Subcutaneous abdominal adipose tissue (tissue), 5 donors: Measurements from ENCODE around the gene COL5A3.
A peak's percentile ranks its signal among the peaks of the same experiment; 100 is the strongest.

Experiments used
- H3K27ac ChIP-seq: one replicate; pipeline ENCODE4 v1.7.0; 2013; ENCODE audit warnings: low read depth, mild to moderate bottlenecking, inconsistent platforms, low read length, moderate library complexity
- H3K27me3 ChIP-seq, 5 donors: one replicate each; pipeline ENCODE4 v1.7.0; 2013; ENCODE audit warnings: low read length in 5 of 5, inconsistent platforms in 1 of 5; ENCODE audit not compliant: control insufficient read depth in 5 of 5, insufficient read depth in 4 of 5
- H3K36me3 ChIP-seq, 5 donors: one replicate each; pipeline ENCODE4 v1.7.0; 2013; ENCODE audit warnings: low read length in 5 of 5; ENCODE audit not compliant: control insufficient read depth in 5 of 5, insufficient read depth in 5 of 5
- H3K4me1 ChIP-seq, 5 donors: one replicate each; pipeline ENCODE4 v1.7.0; 2013; ENCODE audit warnings: low read length in 5 of 5, mild to moderate bottlenecking in 3 of 5, moderate library complexity in 1 of 5; ENCODE audit not compliant: control insufficient read depth in 5 of 5, insufficient read depth in 5 of 5
- H3K4me3 ChIP-seq, 5 donors: one replicate each; pipeline ENCODE4 v1.7.0; 2013; ENCODE audit warnings: low read length in 5 of 5, low read depth in 1 of 5
- H3K9ac ChIP-seq, 5 donors: one replicate each; pipeline ENCODE4 v1.7.0; 2013; ENCODE audit warnings: low read length in 5 of 5, mild to moderate bottlenecking in 4 of 5, moderate library complexity in 3 of 5
- H3K9me3 ChIP-seq, 5 donors: one replicate each; pipeline ENCODE4 v1.7.0; 2013; ENCODE audit warnings: low read length in 5 of 5; ENCODE audit not compliant: control insufficient read depth in 5 of 5
- donor health status: healthy.
- donor health status: healthy.
- donor health status: healthy.
- donor health status: healthy.
- donor health status: healthy.

Gene COL5A3

DNA sequence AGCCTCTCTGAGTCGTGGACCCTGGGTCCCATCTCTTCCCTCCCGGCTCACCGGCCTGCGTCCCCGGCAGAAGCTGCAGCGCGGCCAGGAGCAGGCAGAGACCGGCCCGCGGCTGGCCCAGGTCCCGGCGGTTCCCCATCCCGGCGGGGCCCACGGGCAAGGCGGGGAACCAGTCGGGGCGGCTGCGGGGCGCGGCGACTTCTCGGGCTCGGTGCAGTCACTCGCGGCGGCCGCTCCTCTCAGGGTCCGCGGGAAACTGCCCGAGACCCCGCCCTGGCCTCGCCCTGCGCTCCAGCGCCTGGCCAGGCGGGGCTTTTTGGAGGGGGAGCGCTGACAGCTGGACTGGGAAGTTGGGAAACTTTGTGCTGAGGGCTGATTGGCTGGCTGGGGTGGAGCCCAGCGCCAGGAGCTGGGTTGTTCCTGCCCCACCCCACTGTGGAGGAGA lies at the start of gene COL5A3:
Gene COL5A3 (minus strand): TSS at position 258 of the 445 bp plus-strand sequence. CDS start 119 bp downstream, at position 139.
- peaks cover 19 to 76% (median 70%) of the 10 kb centered on the region in 5 donors for H3K4me1 ChIP-seq
- peaks cover 0 to 20% (median 11%) of the 10 kb centered on the region in 5 donors for H3K27me3 ChIP-seq
- peak within 1 kb of the TSS; percentile 98 for H3K27ac ChIP-seq
- H3K36me3 ChIP-seq: peaks cover 0 to 8% (median 7%) of the 10 kb centered on the region in 5 donors
- peak within 1 kb of the TSS in 3 of 5 donors; percentile 46 to 52 (median 47) for H3K9ac ChIP-seq
- peaks cover 0 to 3% (median 0%) of the 10 kb centered on the region in 5 donors for H3K9me3 ChIP-seq
- peak within 1 kb of the TSS; percentile 85 to 100 (median 97) for H3K4me3 ChIP-seq

DNA sequence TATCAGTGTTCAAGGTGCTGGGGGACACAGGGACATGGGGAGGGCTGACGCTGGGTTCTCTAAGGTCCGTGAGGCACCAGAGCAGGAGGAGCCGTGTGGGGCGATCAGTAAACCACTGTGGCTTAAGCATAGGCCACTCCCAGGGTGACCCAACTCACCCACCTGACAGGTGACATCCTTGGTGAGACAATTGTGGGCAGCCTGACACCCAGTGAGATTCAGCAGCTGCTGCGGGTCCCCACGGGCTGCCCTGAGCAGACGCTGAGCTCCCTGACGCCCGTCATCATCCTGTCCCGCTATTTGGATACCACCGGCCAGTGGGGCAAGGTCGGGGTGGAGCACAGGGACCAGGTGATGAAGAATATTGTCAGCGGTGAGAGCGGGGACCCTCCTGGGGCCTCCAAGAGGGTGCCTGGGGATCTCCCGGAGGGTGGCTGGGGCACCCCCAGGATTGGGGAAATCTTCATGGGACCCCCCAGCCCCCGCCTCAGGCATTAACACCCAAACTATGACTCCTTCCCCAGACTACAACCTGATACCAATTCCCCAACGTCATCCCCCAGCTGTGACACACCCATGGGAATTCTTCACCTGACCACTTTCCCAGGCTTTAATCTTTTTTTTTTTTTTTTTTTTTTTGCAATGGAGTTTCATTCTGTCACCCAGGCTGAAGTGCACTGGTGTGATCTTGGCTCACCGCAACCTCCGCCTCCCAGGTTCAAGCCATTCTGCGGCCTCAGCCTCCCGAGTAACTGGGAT lies 42.5 kb upstream of the COL5A3 start:
- H3K9ac ChIP-seq: no peak overlapping the region
- no peaks in the 10 kb centered on the region for H3K36me3 ChIP-seq
- peaks cover 0 to 8% (median 4%) of the 10 kb centered on the region in 5 donors for H3K27me3 ChIP-seq
- H3K27ac ChIP-seq: no peak overlapping the region
- H3K4me1 ChIP-seq: no peaks in the 10 kb centered on the region
- H3K4me3 ChIP-seq: no peak overlapping the region
- no peaks in the 10 kb centered on the region for H3K9me3 ChIP-seq

GRCh38 chr19:10049626-10050025 lies 39.3 kb upstream of the COL5A3 start:
- H3K9ac ChIP-seq: no peak overlapping the region
- H3K4me1 ChIP-seq: no peaks in the 10 kb centered on the region
- peaks cover 5 to 15% (median 9%) of the 10 kb centered on the region in 5 donors for H3K9me3 ChIP-seq

DNA sequence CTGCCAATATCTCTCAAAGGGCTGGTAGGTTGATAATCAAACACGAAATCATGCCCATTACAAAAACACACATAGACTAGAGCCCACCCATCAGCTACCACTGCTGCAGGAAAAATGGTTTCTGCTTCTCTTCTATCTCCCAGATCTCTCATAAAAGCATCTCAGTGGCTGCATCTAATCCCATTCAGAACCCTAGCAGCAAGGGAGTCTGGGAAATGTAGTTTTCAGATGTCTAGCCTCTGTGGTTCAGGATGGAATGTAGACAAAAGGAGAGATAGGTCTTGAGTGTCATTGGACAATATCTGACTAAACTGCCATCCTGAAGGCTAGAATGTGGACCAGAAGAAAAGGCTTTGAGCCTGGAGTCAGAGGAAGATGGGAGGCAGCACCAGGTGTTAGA lies 35.1 kb upstream of the COL5A3 start:
- H3K4me1 ChIP-seq: no peaks in the 10 kb centered on the region
- H3K36me3 ChIP-seq: no peaks in the 10 kb centered on the region
- no peak overlapping the region for H3K27ac ChIP-seq
- no peak overlapping the region for H3K9ac ChIP-seq
- peaks cover 0 to 16% (median 4%) of the 10 kb centered on the region in 5 donors for H3K27me3 ChIP-seq
- no peak overlapping the region for H3K4me3 ChIP-seq
- peaks cover 24 to 50% (median 48%) of the 10 kb centered on the region in 5 donors for H3K9me3 ChIP-seq

More at GRCh38 chr19:10049626-10050025, 39.3 kb upstream of the COL5A3 start:
- H3K27ac ChIP-seq: no peak overlapping the region
- peaks cover 3 to 11% (median 4%) of the 10 kb centered on the region in 5 donors for H3K27me3 ChIP-seq
- H3K36me3 ChIP-seq: no peaks in the 10 kb centered on the region
- no peak overlapping the region for H3K4me3 ChIP-seq

DNA sequence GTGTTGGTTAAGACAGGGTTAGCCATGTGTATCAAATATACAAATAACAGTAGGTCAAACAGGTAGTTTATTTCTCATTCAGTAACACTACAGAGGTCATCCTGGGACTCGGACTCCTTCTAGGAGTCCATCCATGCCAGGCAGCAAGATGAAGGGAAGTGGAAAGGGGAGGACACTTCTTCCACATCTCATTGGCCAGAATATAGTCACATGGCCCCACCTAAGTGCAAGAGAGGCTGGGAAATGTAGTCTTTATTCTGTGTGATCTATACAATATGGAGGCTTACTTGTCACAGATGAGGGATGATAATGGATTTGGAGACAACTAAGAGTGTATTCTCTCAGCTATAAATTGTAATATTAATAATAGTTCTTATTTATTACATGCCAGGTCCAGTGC lies 34.1 kb upstream of the COL5A3 start:
- H3K27me3 ChIP-seq: peaks cover 0 to 18% (median 4%) of the 10 kb centered on the region in 5 donors
- no peaks in the 10 kb centered on the region for H3K36me3 ChIP-seq
- no peak overlapping the region for H3K9ac ChIP-seq
- no peaks in the 10 kb centered on the region for H3K4me1 ChIP-seq
- peak overlapping the region in 3 of 5 donors; percentile 8 to 26 (median 13) for H3K4me3 ChIP-seq
- H3K27ac ChIP-seq: no peak overlapping the region
- peaks cover 24 to 52% (median 48%) of the 10 kb centered on the region in 5 donors for H3K9me3 ChIP-seq

DNA sequence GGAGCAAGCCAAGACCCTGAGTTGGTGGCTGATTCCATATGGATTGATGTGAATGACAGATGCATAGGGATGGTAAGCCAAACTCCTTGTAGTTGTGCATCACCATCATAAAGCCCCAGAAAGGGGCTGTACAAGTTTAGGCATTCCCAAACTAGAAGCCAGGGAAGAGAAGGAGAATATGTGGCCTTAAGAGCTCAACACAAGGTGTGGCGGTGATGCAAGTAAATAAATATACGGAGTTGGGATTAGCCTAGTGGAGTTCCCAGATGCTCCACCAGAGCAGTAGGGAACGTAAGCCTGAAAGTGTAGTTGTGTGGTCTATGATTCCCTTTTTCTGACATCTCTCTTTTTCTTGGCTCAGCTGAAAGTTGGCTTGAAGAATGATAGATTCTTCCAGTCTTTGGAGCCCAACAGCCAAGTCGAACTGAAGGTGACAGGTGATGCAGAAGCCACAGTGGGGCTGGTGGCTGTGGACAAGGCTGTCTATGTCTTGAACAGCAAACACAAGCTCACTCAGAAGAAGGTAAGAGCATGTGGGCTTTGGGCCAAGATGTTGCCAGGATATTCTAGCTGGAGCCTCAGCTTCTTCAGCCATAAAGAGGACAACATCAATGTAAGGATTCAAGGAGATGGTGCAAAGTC lies 33.1 kb upstream of the COL5A3 start:
- no peaks in the 10 kb centered on the region for H3K36me3 ChIP-seq
- H3K9me3 ChIP-seq: peaks cover 24 to 52% (median 48%) of the 10 kb centered on the region in 5 donors
- no peak overlapping the region for H3K9ac ChIP-seq
- no peaks in the 10 kb centered on the region for H3K4me1 ChIP-seq
- peaks cover 0 to 24% (median 4%) of the 10 kb centered on the region in 5 donors for H3K27me3 ChIP-seq
- H3K27ac ChIP-seq: no peak overlapping the region
- peak overlapping the region in 3 of 5 donors; percentile 8 to 38 (median 36) for H3K4me3 ChIP-seq

GRCh38 chr19:10037809-10038208 lies 27.5 kb upstream of the COL5A3 start:
- Histone ChIP-seq H3K4me3 (no peak overlapping the region), H3K27me3 (peaks cover 0 to 26% (median 7%) of the 10 kb centered on the region in 5 donors), H3K9ac (no peak overlapping the region), H3K4me1 (peaks cover 0 to 6% (median 4%) of the 10 kb centered on the region in 5 donors), H3K9me3 (peaks cover 4 to 25% (median 20%) of the 10 kb centered on the region in 5 donors), H3K36me3 (no peaks in the 10 kb centered on the region), H3K27ac (no peak overlapping the region)

DNA sequence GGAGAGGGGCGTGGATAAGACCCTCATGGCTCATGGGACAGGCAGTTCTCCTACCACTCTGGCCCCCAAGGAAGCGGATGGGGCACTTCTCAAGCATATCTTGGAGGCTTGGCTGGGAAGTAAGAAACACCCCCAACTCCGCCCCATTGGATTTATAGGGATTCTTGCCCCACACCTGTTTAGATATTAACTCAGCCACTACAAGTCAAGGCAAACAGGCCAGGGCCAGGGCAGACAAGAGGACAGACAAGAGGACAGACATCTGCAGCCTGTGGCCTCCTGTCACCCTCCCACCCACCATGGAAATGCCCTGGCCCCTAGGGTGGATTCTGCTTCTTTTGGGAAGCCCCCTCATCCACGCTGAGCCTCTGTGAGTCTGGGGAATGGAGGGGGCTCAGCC lies 27.1 kb upstream of the COL5A3 start:
- no peaks in the 10 kb centered on the region for H3K36me3 ChIP-seq
- H3K4me3 ChIP-seq: no peak overlapping the region
- H3K9ac ChIP-seq: no peak overlapping the region
- H3K9me3 ChIP-seq: peaks cover under 1 to 21% (median 15%) of the 10 kb centered on the region in 5 donors
- peaks cover 0 to 6% (median 4%) of the 10 kb centered on the region in 5 donors for H3K4me1 ChIP-seq
- H3K27me3 ChIP-seq: peaks cover 0 to 26% (median 10%) of the 10 kb centered on the region in 5 donors
- H3K27ac ChIP-seq: no peak overlapping the region

- Histone ChIP-seq H3K27me3 (peaks cover 0 to 30% (median 14%) of the 10 kb centered on the region in 5 donors), H3K4me1 (peaks cover 0 to 6% (median 4%) of the 10 kb centered on the region in 5 donors), H3K27ac (no peak overlapping the region), H3K9me3 (peaks cover 0 to 14% (median 8%) of the 10 kb centered on the region in 5 donors), H3K4me3 (no peak overlapping the region), H3K36me3 (no peaks in the 10 kb centered on the region), H3K9ac (no peak overlapping the region)
Observed at GRCh38 chr19:10036601-10037071, 26.3 kb upstream of the COL5A3 start.
